ENCODE data around the gene MRPL41. TPM values are rescaled to one million over a fixed set of nuclear protein-coding genes. Genes with fewer than 3 reads are reported as not detected.

The MRPL41 gene
- total RNA-seq = 26.8 TPM

DNA sequence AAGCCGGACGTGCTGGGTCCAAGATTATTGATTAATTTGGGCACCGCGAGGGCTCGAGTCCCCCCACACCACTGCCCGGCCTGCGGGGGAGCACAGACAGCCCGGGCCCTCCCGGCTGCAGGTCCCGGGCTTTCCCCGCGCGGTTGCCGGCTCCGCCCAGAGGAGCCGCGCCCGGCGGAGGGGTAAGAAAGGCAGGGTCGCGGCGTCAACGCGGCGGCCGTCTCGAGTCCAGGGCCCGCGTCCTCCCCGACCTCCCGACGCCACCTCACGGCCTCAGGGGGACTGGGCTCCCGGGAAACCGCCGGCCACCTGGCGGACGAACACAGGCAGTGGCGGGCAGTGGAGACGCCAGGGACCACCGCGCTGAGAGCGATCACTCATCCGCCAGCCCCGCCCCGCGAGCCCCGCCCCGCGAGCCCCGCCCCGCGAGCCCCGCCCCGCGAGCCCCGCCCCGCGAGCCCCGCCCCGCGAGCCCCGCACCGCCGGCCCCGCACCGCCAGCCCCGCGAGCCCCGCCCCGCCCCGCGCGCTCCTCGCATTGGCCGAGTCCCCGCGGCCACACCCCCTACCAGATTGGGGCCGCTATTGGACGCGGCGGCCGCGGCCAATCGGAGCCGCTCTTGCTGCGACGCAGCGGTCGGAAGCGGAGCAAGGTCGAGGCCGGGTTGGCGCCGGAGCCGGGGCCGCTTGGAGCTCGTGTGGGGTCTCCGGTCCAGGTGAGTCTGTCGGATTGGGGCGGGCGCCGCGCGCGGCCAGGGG, at the start of gene MRPL41:
Gene MRPL41, plus strand, starts transcription at position 616 of the 758 bp plus-strand sequence. CDS start 203 bp downstream, outside the sequence.

DNA sequence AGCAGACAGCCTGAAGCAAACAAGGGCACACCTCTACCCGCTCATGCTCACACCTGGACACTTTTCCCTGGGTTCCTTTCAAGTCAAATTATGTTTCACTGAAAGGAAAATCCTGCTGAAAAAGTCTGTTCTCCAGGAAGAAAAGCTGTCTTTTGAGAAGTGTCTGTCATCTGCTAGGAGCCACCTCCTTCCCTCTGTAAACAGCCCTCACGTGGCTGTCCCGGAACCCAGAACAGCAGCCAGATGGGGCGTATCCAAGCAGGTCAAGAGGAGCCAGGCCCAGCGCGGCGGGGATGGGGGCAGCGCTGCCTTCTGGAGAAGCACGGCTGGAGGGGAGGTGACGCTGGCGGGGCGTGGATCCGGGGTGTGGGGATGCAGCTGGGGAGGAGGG, 1.5 kb upstream of the MRPL41 start, which contains the start of gene PNPLA7:
Gene PNPLA7, minus strand, starts transcription at position 172 of the 391 bp plus-strand sequence. CDS start 205 bp downstream, outside the sequence.

DNA sequence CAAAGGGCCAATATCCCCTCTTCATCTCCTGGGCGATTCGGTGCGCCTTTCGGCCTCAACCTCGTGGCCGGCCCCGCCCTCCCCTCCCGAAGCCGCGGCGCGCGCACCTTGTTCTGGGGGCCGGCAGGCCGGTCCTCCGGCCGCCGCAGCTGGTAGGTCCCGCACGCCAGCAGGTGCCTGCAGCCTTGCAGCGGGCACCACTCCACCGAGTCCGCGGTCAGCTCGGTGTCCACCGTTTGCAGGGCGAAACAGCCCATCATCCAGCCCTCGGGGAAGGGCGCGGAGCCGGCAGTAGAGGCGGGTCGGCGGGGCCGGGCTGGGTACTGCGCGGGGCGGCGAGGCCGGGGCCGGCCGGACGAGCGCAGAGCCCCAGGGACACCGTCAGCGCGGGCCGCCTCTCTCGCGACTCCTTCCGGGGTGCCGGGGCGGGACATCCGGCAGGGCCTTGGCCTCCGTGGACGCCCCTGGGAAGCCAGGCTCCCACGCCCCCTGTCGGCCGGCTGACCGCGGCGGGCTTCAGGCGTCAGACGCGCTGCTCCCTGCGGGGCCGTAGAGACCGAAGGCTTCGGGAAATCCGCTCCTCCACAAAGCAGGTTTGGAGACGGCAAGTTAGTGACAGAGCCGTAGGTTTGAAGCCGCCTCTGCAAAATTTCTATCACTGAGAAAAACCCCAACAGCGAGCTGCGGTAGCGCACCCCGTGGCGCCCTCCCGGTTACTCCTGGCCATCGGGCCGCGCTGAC, 27.0 kb downstream of the MRPL41 start, which contains the start of gene DPH7:
Gene DPH7, minus strand, starts transcription at position 408 of the 741 bp plus-strand sequence. Its CDS starts 148 bp downstream, at position 260.

DNA sequence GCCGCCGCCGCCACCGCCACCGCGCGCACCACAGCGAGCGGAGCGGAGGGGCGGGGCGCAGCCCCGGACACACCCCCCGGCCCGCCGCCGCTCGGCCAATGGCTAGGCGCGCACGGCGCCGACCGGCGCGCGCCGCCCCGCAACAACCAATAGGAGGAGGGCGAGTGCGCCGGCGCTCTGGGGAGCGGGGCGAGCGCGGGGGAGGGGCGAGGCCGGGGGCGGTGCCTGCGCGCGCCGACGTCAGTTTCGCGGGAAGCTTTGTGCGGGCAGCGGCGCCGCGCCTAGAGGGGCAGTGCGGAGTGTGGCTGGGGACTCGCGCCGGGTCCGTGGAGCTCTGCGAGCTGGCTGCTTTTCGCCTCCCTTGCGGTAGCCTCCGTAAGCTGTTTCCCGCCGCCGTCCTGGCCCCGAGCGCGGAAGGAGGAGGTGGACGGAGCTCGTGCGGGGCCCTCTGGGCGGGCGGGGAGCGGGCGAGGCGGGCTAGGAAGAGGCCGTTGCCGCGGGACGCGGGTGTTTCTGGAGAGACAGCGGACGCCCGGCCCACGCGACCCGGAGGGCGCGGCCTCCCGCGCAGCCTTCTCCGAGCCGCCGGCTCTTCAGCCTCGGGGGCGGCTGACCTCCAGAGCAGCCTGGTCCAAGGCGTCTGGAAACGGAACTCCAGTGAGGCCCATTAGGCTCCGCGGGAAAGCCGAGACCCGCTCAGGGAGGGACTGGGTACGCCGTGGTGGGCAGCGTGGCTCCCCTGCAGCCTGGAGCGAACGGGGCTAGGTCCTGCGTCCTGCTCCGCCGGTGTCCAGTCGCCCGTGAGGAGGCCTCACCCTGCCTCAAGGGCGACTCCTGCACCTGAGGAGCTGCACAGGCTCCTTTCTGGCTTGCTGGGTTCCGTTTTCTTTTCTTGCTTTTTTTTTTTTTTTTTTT, 39.0 kb downstream of the MRPL41 start, which contains the start of gene ZMYND19:
Gene ZMYND19, minus strand, starts transcription at position 44 of the 915 bp plus-strand sequence. CDS start 249 bp downstream, outside the sequence.

Other genes with a start within 250 kb of the MRPL41 start
- gene NRARP, start 249.6 kb upstream of the MRPL41 start, total RNA-seq = 5.8 TPM
- 9.5 TPM for gene EXD3, start 128.7 kb upstream of the MRPL41 start, total RNA-seq
- 1.6 TPM for gene NOXA1, start 128.5 kb upstream of the MRPL41 start, total RNA-seq
- not detected for gene ENTPD8, start 110.5 kb upstream of the MRPL41 start, total RNA-seq
- gene NSMF, start 92.5 kb upstream of the MRPL41 start, total RNA-seq = 54.2 TPM
- gene PNPLA7, start 1.5 kb upstream of the MRPL41 start, total RNA-seq = 1.6 TPM
- 25.6 TPM for gene DPH7, start 27.0 kb downstream of the MRPL41 start, total RNA-seq
- gene ZMYND19, start 38.6 kb downstream of the MRPL41 start, total RNA-seq = 16.8 TPM
- 17.3 TPM for gene ARRDC1, start 53.8 kb downstream of the MRPL41 start, total RNA-seq
- 64.1 TPM for gene EHMT1, start 67.1 kb downstream of the MRPL41 start, total RNA-seq